GM18861 (cell line): Measurements from ENCODE around the gene C6orf118.

ENCODE experiments used
- ATAC-seq: cut with Tn5 transposase; IDR thresholded peaks from one replicate; pipeline ENCODE4 v1.9.1; 2021; ENCODE audit not compliant: unreplicated experiment

The C6orf118 gene

DNA sequence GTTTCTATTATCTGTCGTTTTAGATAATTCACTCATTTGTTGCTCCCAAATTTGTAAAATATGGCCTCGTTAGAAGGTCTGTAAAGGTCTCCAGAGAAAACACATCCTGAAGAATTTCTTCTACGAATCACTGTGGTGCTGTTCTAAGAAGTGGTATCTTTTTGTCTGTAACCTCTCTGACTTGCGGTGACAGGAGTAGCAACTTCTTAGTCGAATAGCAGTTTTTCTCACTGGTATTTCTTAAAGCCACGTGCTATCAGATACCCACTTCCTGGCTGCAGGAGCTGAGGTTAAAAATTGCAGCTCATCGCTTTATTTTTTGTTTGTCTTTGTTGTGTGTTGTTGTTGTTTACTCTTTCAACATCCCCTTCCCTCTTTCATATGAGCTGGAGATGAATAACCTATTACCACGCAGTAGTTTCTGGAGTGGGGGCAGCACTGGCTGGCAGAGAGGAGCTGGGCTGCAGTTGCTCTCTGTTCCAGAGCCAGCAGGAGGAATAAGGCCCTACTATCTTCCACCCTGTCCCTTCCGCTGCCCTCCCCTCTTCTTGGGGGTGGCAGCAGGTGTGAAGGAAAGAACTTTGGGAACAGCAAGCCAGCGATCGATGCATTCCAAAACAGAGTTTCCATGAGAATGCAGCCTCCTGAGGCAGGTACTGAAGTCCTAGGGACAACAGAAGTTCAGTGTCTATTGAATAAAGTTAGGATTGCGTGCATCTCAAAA is 64.7 kb downstream of the C6orf118 start:
- ATAC-seq, result no peak

DNA sequence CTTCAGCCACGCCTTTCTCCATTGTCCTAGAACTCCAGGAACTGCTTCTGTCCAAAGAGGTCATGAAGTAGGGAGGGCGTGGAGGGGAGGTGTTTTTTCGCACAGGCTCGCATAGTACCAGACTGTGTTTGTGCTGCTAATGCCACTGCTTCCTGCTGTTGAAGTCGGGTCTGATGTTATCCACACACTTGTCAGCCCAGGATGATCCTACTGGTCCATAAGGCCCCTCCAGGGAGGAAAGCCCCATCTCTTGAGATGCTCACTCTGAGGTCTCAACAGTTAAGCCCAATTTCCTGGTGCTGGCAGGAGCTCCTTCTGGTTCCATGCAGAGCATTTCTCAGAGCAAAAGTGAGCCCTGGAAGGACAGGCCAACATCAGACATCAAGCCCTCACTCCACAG is 65.6 kb downstream of the C6orf118 start:
- no peak for ATAC-seq

GRCh38 chr6:165236326-165236725 is 73.1 kb downstream of the C6orf118 start:
- ATAC-seq, result no peak

DNA sequence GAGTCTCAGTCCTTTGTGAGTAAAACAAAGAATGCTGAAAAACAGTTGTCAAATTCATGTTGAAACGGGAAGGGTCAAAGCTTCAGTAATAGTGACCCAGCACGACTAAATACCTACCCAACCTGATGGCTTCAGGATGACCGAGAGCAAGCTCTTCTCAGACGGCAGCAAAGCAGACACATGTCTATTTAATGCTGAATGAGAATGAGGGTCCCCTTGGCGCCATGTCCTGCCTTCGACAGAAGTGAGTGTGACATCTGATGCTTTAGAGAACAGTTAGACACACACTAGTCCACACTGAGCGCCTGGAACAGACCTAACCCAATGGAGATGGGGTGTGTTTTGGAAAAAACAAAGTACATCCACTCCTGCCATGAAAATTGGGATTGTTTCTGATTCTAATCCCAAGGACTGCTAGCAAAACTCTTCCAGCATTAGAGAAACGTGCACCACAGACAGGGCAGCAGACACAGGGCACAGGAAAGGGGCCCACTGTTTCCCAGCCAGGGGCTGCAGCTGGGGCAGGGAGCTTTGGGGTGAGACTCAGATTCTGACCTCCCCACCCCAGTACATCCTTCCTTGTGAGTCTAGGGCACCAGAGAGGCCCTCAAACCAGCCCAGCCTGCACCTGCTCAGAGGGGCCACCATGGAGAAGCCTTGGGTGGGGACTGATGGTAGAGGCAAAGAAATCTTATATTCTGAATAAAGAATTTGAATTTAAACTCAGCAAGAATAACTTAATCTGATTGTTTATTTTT is 76.5 kb downstream of the C6orf118 start:
- no peak for ATAC-seq

DNA sequence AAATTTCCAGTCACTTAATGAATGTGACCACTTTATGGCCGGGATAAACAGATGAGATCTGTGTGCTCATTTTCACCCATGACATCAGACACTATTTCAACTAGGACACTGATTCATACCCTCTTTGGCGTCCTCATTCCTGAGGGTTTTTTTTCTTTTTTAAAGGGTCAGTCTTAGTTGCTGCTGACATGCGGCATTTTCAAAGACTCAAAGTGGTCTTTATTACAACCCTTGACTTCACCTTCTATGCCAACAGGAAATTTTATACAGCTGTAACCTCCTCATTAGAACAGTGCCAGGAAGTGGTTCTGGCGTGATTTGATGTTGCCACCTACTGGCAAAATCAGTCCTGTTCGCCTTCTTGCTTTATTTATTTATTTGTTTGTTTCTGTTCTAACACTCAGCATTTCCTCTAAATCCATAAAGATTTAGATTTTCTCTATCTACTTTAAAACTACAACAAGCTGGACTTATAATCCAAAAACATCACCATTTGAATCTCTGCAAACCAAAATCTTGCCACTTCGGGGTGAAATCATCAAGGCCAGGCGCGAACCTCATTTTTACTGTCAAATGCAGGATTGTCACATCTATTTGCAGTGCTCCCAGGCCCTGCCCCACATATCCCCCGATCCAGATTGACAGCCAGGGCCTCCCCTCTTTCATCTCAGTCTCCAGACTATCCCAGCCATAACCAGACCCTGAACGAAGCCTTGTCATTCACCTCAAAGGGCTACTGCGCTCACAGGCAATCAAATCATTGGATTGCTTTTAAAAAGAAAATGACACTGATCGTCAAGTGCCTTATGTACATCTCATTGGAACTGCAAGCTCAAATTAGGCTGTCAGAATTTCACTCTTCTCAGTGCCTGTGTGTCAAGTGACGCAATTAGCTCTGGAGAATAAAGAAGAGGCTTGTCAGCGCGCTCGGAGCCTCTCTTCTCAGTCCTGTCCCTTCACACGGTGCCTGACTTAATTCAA is 77.5 kb downstream of the C6orf118 start:
- no peak for ATAC-seq

- ATAC-seq, result no peak
These were observed 78.2 kb downstream of the C6orf118 start for GRCh38 chr6:165231177-165231576.
